PC-9 (cell line): ENCODE results near the gene TBC1D25.

ENCODE experiments used
- CTCF ChIP-seq: fragments of 200-600 bp; sonication (generic); conservative IDR thresholded peaks from 2 replicates; pipeline ENCODE4 v1.6.1; 2017; ENCODE audit warnings: mixed run types, antibody characterized with exemption, mild to moderate bottlenecking, moderate library complexity
- EZH2 ChIP-seq: fragments of 200-600 bp; sonication (generic); IDR thresholded peaks from 2 replicates; pipeline ENCODE4 v1.8.0; 2017; ENCODE audit warnings: antibody characterized with exemption, low read depth

DNA sequence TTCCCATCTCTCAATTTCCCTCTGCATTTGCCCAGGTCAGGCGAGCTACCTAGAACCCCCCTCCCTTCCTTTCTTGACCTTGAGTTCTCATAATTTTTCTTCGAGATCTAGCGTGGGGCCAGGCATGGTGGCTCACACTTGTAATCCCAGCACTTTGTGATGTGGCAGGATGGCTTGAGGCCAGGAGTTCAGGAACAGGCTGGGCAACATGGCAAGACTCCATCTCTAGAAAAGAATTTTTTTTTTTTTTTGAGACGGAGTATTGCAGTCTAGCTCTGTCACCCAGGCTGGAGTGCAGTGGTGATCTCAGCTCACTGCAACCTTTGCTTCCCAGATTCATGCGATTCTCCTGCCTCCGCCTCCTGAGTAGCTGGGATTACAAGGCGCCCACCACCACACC is 35.3 kb upstream of the TBC1D25 start:
- TF ChIP-seq CTCF = no peak
- TF ChIP-seq EZH2 = no peak
